ENCODE results near the gene PTCRA. TPM values are rescaled to one million over a fixed set of nuclear protein-coding genes. Genes with fewer than 3 reads are reported as not detected.

Gene PTCRA
- total RNA-seq, 1 experiment from 2014 or later, result not detected

GRCh38 chr6:42960243-42961019 lies 44.6 kb downstream of the PTCRA start, which contains the start of gene GNMT (continued):
- no peak for TF ChIP-seq ERG (CRISPR knock-in tag; IDR thresholded peaks at IDR 0.05)
- TF ChIP-seq FOXP4 (CRISPR knock-in tag; IDR thresholded peaks at IDR 0.05), result 0 out of 2 replicates have a peak, but pooled peaks have one; percentile 34
- TF ChIP-seq ZBTB43 (CRISPR knock-in tag; IDR thresholded peaks at IDR 0.05), result peak; percentile 82; the same call in 1 of the 2 replicates
- TF ChIP-seq ZNF317 (CRISPR knock-in tag; IDR thresholded peaks at IDR 0.05; ENCODE audit: borderline replicate concordance, low read depth), result peak; percentile 79
- TF ChIP-seq CREM (CRISPR knock-in tag; IDR thresholded peaks at IDR 0.05), result no peak; the same call in 1 of the 2 replicates
- TF ChIP-seq ESRRA (CRISPR knock-in tag; IDR thresholded peaks at IDR 0.05; ENCODE audit: borderline replicate concordance), result no peak
- no peak for TF ChIP-seq GTF2I (CRISPR knock-in tag; conservative IDR thresholded peaks at IDR 0.05)
- peak; percentile 79; the same call in 1 of the 2 replicates for TF ChIP-seq RELA (CRISPR knock-in tag; IDR thresholded peaks at IDR 0.05; ENCODE audit: borderline replicate concordance)
- TF ChIP-seq, protein P1, sequence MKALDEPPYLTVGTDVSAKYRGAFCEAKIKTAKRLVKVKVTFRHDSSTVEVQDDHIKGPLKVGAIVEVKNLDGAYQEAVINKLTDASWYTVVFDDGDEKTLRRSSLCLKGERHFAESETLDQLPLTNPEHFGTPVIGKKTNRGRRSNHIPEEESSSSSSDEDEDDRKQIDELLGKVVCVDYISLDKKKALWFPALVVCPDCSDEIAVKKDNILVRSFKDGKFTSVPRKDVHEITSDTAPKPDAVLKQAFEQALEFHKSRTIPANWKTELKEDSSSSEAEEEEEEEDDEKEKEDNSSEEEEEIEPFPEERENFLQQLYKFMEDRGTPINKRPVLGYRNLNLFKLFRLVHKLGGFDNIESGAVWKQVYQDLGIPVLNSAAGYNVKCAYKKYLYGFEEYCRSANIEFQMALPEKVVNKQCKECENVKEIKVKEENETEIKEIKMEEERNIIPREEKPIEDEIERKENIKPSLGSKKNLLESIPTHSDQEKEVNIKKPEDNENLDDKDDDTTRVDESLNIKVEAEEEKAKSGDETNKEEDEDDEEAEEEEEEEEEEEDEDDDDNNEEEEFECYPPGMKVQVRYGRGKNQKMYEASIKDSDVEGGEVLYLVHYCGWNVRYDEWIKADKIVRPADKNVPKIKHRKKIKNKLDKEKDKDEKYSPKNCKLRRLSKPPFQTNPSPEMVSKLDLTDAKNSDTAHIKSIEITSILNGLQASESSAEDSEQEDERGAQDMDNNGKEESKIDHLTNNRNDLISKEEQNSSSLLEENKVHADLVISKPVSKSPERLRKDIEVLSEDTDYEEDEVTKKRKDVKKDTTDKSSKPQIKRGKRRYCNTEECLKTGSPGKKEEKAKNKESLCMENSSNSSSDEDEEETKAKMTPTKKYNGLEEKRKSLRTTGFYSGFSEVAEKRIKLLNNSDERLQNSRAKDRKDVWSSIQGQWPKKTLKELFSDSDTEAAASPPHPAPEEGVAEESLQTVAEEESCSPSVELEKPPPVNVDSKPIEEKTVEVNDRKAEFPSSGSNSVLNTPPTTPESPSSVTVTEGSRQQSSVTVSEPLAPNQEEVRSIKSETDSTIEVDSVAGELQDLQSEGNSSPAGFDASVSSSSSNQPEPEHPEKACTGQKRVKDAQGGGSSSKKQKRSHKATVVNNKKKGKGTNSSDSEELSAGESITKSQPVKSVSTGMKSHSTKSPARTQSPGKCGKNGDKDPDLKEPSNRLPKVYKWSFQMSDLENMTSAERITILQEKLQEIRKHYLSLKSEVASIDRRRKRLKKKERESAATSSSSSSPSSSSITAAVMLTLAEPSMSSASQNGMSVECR (CRISPR knock-in tag; IDR thresholded peaks at IDR 0.05; ENCODE audit: borderline replicate concordance), result peak; percentile 62; the same call in 1 of the 2 replicates
- TF ChIP-seq, protein P2, sequence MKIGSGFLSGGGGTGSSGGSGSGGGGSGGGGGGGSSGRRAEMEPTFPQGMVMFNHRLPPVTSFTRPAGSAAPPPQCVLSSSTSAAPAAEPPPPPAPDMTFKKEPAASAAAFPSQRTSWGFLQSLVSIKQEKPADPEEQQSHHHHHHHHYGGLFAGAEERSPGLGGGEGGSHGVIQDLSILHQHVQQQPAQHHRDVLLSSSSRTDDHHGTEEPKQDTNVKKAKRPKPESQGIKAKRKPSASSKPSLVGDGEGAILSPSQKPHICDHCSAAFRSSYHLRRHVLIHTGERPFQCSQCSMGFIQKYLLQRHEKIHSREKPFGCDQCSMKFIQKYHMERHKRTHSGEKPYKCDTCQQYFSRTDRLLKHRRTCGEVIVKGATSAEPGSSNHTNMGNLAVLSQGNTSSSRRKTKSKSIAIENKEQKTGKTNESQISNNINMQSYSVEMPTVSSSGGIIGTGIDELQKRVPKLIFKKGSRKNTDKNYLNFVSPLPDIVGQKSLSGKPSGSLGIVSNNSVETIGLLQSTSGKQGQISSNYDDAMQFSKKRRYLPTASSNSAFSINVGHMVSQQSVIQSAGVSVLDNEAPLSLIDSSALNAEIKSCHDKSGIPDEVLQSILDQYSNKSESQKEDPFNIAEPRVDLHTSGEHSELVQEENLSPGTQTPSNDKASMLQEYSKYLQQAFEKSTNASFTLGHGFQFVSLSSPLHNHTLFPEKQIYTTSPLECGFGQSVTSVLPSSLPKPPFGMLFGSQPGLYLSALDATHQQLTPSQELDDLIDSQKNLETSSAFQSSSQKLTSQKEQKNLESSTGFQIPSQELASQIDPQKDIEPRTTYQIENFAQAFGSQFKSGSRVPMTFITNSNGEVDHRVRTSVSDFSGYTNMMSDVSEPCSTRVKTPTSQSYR (CRISPR knock-in tag; IDR thresholded peaks at IDR 0.05), result no peak
- TF ChIP-seq NFYB (CRISPR knock-in tag; conservative IDR thresholded peaks at IDR 0.05; ENCODE audit: low read depth), result peak; percentile 73
- 0 out of 2 replicates have a peak, but pooled peaks have one; percentile 72 for TF ChIP-seq ZNF138 (CRISPR knock-in tag; conservative IDR thresholded peaks at IDR 0.05)
- peak; percentile 43 for TF ChIP-seq SP1 (CRISPR knock-in tag; conservative IDR thresholded peaks at IDR 0.05)

Measured in WTC11 (cell line).